ENCODE data around the gene NLK.

The NLK gene

GRCh38 chr17:28039251-28039650 is 3.2 kb upstream of the NLK start:
- peak overlapping the region; percentile 67; the same call in 1 of the 2 replicates for H3K27ac ChIP-seq (ENCODE audit: low read depth, low read length)
- H2AFZ ChIP-seq (ENCODE audit: low read length, unreplicated experiment), result no peak overlapping the region
- H3K27me3 ChIP-seq (ENCODE audit: insufficient read depth, low read length), result no peaks in the 10 kb centered on the region
- no peaks in the 10 kb centered on the region for H3K36me3 ChIP-seq (ENCODE audit: insufficient read depth, low read length)
- peaks cover 22% of the 10 kb centered on the region for H3K79me2 ChIP-seq (ENCODE audit: control insufficient read depth, insufficient read depth, low read length, unreplicated experiment)
- H3K4me3 ChIP-seq (ENCODE audit: low read depth, low read length), result 0 out of 2 replicates have a peak overlapping the region, but pooled peaks have one; percentile 37
- peaks cover 35% of the 10 kb centered on the region for H3K4me1 ChIP-seq (ENCODE audit: control insufficient read depth, insufficient read depth, low read length, unreplicated experiment)

GRCh38 chr17:28040406-28040805 is 2.1 kb upstream of the NLK start:
- H3K36me3 ChIP-seq (ENCODE audit: insufficient read depth, low read length), result 0 out of 2 replicates have a peak, but pooled peaks cover 3% of the 10 kb centered on the region
- H3K4me1 ChIP-seq (ENCODE audit: control insufficient read depth, insufficient read depth, low read length, unreplicated experiment), result peaks cover 40% of the 10 kb centered on the region
- peak overlapping the region; percentile 96 for H2AFZ ChIP-seq (ENCODE audit: low read length, unreplicated experiment)
- no peaks in the 10 kb centered on the region for H3K27me3 ChIP-seq (ENCODE audit: insufficient read depth, low read length)
- no peak overlapping the region for H3K27ac ChIP-seq (ENCODE audit: low read depth, low read length)
- peaks cover 33% of the 10 kb centered on the region for H3K79me2 ChIP-seq (ENCODE audit: control insufficient read depth, insufficient read depth, low read length, unreplicated experiment)
- H3K4me3 ChIP-seq (ENCODE audit: low read depth, low read length), result peak overlapping the region; percentile 68

DNA sequence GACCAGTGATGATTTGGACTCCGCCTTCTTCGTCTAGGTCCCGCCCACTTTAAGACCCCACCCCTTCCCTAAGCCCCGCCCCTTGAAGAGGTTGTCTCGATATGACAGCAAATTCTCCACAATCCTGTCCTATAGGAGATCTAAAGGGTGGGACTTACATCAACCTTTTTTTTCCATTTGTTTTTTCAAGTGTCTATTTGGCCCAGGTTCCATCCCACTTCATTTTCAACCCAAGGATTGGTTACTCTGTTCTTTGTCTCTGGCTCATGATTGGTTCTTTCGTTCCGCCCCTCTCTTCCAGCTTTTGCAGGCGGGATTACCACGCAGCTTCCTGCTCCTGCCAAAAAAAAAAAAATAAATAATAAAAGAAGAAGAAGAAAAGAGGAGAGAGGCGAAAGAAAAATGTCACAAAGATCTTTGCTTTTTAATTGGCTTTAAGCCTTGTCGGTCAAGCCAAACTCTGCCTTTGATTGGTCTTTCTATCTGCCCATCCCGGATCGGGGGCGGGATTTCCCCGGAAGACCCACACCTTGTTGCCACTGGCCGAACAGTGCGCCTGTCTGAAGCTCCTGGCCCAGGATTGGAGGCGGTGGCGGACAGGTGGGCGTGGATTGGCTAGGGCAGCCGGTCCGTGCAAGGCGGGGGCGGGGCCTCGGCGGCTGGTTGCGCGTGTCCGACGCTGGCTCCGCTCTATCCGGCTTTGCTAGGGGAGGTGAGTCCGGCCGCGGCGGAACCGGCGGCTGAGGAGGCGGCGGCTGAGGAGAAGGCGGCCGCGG is 1.2 kb upstream of the NLK start:
- H3K36me3 ChIP-seq (ENCODE audit: insufficient read depth, low read length), result 0 out of 2 replicates have a peak, but pooled peaks cover 3% of the 10 kb centered on the region
- H3K4me3 ChIP-seq (ENCODE audit: low read depth, low read length), result peak overlapping the region; percentile 86
- H3K27me3 ChIP-seq (ENCODE audit: insufficient read depth, low read length), result no peaks in the 10 kb centered on the region
- H3K27ac ChIP-seq (ENCODE audit: low read depth, low read length), result no peak overlapping the region
- peak overlapping the region; percentile 96 for H2AFZ ChIP-seq (ENCODE audit: low read length, unreplicated experiment)
- H3K79me2 ChIP-seq (ENCODE audit: control insufficient read depth, insufficient read depth, low read length, unreplicated experiment), result peaks cover 42% of the 10 kb centered on the region
- peaks cover 49% of the 10 kb centered on the region for H3K4me1 ChIP-seq (ENCODE audit: control insufficient read depth, insufficient read depth, low read length, unreplicated experiment)

DNA sequence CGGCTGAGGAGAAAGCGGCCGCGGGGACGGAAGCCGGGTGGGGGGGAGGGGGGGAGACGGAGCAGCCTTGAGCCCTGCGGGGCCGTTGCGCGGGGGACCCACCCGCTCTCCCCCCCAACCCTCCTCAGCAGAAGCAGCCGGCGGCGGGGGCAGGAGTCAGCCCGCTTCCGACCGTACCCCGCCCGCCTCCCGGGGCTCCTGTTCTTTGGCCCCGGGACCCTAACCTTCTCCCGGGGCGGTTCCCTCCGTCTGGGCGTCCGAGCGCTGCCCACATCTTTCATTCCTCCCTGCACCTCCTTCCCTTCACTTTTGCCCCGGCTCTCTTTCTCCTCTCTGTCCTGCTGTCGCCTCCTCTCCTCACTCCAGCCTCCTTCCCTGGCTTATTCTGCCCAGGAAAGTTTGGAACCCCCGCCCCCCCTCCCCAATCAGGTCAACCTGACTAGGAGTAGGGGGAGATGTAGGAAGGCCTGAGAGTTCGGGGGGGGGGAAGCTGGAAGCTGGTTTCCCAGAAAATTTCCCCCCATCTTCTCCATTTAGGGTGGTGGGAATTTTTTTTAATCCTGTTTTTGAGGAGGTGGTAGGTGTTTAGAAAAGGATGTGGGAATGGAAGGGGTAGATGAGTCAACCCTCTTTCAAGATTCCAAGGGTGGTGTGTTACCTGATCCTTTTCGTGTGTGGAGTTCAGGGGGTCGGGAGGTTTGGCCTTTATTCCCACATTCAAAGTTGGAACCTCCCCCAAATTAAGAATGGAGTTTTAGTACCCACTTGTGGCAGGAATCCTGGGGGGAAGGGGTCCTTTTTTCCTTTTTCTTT is 427 bp upstream of the NLK start:
- peak overlapping the region; percentile 86 for H3K4me3 ChIP-seq (ENCODE audit: low read depth, low read length)
- 0 out of 2 replicates have a peak, but pooled peaks cover 3% of the 10 kb centered on the region for H3K36me3 ChIP-seq (ENCODE audit: insufficient read depth, low read length)
- H3K27ac ChIP-seq (ENCODE audit: low read depth, low read length), result peak overlapping the region; percentile 40; the same call in 1 of the 2 replicates
- H3K27me3 ChIP-seq (ENCODE audit: insufficient read depth, low read length), result no peaks in the 10 kb centered on the region
- peaks cover 50% of the 10 kb centered on the region for H3K79me2 ChIP-seq (ENCODE audit: control insufficient read depth, insufficient read depth, low read length, unreplicated experiment)
- H3K4me1 ChIP-seq (ENCODE audit: control insufficient read depth, insufficient read depth, low read length, unreplicated experiment), result peaks cover 53% of the 10 kb centered on the region
- peak overlapping the region; percentile 62 for H2AFZ ChIP-seq (ENCODE audit: low read length, unreplicated experiment)

- Histone ChIP-seq H2AFZ (ENCODE audit: low read length, unreplicated experiment) (no peak overlapping the region), H3K4me1 (ENCODE audit: control insufficient read depth, insufficient read depth, low read length, unreplicated experiment) (peaks cover 53% of the 10 kb centered on the region), H3K36me3 (ENCODE audit: insufficient read depth, low read length) (0 out of 2 replicates have a peak, but pooled peaks cover 3% of the 10 kb centered on the region), H3K27ac (ENCODE audit: low read depth, low read length) (no peak overlapping the region), H3K4me3 (ENCODE audit: low read depth, low read length) (peak overlapping the region; percentile 86), H3K27me3 (ENCODE audit: insufficient read depth, low read length) (no peaks in the 10 kb centered on the region), H3K79me2 (ENCODE audit: control insufficient read depth, insufficient read depth, low read length, unreplicated experiment) (peaks cover 56% of the 10 kb centered on the region)
These were observed 329 bp downstream of the NLK start for GRCh38 chr17:28042721-28043291.

GRCh38 chr17:28043296-28043695 is 819 bp downstream of the NLK start:
- Histone ChIP-seq H3K4me1 (ENCODE audit: control insufficient read depth, insufficient read depth, low read length, unreplicated experiment) (peaks cover 53% of the 10 kb centered on the region), H3K27ac (ENCODE audit: low read depth, low read length) (no peak overlapping the region), H3K79me2 (ENCODE audit: control insufficient read depth, insufficient read depth, low read length, unreplicated experiment) (peaks cover 61% of the 10 kb centered on the region), H3K27me3 (ENCODE audit: insufficient read depth, low read length) (no peaks in the 10 kb centered on the region), H3K4me3 (ENCODE audit: low read depth, low read length) (peak overlapping the region; percentile 86), H2AFZ (ENCODE audit: low read length, unreplicated experiment) (no peak overlapping the region), H3K36me3 (ENCODE audit: insufficient read depth, low read length) (0 out of 2 replicates have a peak, but pooled peaks cover 3% of the 10 kb centered on the region)

DNA sequence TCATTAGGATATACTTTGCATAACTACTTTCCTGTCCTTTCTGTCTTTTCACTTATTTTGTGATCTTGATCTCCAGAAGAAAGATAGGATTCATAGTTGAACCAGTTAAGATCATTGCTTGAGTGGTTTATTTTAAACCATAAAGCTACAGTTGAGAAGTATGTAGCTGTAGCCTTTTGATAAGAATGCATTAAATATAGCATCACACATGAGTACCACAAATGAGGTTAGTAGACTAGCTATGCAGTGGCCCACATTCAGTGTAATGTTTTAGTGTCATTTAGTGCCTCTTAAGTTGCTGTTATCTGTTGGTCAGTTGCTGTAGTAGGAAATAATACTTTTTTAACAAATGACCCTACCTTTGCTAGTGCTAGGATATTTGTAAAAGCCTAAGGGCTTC is 1.3 kb downstream of the NLK start:
- Histone ChIP-seq H3K4me1 (ENCODE audit: control insufficient read depth, insufficient read depth, low read length, unreplicated experiment) (peaks cover 49% of the 10 kb centered on the region), H3K36me3 (ENCODE audit: insufficient read depth, low read length) (0 out of 2 replicates have a peak, but pooled peaks cover 3% of the 10 kb centered on the region), H3K27me3 (ENCODE audit: insufficient read depth, low read length) (no peaks in the 10 kb centered on the region), H2AFZ (ENCODE audit: low read length, unreplicated experiment) (no peak overlapping the region), H3K4me3 (ENCODE audit: low read depth, low read length) (peak overlapping the region; percentile 86), H3K27ac (ENCODE audit: low read depth, low read length) (no peak overlapping the region), H3K79me2 (ENCODE audit: control insufficient read depth, insufficient read depth, low read length, unreplicated experiment) (peaks cover 66% of the 10 kb centered on the region)

DNA sequence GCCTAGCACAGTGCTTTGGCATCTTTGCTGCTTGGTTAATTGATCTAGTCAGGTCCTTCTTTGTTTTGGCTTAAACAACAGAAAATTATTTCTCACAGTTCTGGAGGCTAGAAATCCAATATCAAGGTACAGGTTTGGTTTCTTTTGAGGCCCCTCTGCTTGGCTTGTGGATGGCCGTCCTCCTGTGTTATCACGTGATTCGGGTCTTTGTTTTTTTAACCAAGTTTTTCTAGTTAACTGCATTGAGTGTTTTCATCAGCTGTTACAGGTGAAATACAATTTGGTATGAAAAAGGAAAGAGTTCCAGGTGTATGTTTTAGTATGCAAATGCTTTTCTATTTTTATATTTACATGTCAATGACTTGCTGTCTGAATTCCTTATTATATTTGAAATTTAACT is 2.8 kb downstream of the NLK start:
- peak overlapping the region; percentile 86 for H3K4me3 ChIP-seq (ENCODE audit: low read depth, low read length)
- H3K4me1 ChIP-seq (ENCODE audit: control insufficient read depth, insufficient read depth, low read length, unreplicated experiment), result peaks cover 43% of the 10 kb centered on the region
- peaks cover 77% of the 10 kb centered on the region for H3K79me2 ChIP-seq (ENCODE audit: control insufficient read depth, insufficient read depth, low read length, unreplicated experiment)
- H3K36me3 ChIP-seq (ENCODE audit: insufficient read depth, low read length), result 0 out of 2 replicates have a peak, but pooled peaks cover 3% of the 10 kb centered on the region
- H3K27ac ChIP-seq (ENCODE audit: low read depth, low read length), result no peak overlapping the region
- H2AFZ ChIP-seq (ENCODE audit: low read length, unreplicated experiment), result no peak overlapping the region
- no peaks in the 10 kb centered on the region for H3K27me3 ChIP-seq (ENCODE audit: insufficient read depth, low read length)

DNA sequence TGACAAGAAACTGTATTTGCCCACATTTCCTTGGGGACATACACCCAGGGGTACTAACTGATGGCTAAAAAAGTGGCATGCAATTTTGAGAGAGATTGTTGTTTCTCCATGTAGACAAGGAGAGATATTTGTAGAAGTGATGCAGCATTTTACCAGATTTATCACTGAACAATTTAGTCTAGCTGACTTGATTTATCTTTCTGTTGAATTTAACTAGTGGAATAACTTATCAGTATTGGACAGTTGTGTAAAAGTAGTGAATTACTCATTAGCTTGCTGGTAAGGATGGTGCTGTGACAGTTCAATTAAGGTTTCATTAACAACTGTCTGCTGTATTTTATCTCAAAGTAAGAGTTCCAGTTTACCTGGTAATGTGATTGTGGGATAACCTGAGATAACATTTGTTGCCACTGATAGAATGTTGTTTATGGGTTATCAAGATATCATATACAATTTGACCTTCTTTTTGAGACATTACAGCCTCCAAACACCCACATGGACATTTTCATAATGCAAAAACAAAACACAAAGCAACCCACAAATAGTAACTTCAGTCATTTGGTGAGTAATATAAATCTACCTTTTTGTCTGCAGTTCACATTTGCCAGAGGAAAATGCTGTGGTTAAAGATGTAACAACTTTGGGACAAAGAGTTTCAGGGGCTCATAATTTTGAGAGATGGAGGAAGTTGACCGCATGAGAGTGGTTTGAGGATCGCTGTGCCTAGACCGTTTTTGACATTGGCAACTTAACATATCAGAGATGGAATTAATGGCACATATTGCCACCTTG is 3.8 kb downstream of the NLK start:
- Histone ChIP-seq H3K4me1 (ENCODE audit: control insufficient read depth, insufficient read depth, low read length, unreplicated experiment) (peaks cover 43% of the 10 kb centered on the region), H3K36me3 (ENCODE audit: insufficient read depth, low read length) (0 out of 2 replicates have a peak, but pooled peaks cover 3% of the 10 kb centered on the region), H3K27me3 (ENCODE audit: insufficient read depth, low read length) (no peaks in the 10 kb centered on the region), H3K4me3 (ENCODE audit: low read depth, low read length) (no peak overlapping the region), H2AFZ (ENCODE audit: low read length, unreplicated experiment) (no peak overlapping the region), H3K27ac (ENCODE audit: low read depth, low read length) (no peak overlapping the region), H3K79me2 (ENCODE audit: control insufficient read depth, insufficient read depth, low read length, unreplicated experiment) (peaks cover 81% of the 10 kb centered on the region)

DNA sequence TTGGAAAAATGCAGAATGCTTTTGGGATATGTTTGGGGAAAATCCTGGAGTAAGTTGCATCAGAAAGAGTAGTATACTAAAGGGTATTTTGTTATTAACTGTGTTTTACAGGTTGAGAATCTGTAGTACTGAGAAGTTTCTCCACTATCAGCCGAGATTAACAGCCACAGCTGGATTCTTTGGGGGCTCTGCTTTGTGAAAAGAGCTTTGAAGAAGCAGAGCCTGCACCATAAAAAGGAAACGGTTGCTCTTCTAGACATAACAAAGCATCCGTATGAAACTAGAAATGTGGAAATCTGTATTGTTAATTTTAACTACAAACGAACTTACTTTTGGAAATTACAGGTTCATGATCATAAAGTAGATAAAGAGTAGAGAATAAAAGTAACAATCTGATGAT is 5.3 kb downstream of the NLK start:
- H3K27me3 ChIP-seq (ENCODE audit: insufficient read depth, low read length), result no peaks in the 10 kb centered on the region
- 0 out of 2 replicates have a peak, but pooled peaks cover 3% of the 10 kb centered on the region for H3K36me3 ChIP-seq (ENCODE audit: insufficient read depth, low read length)
- H3K79me2 ChIP-seq (ENCODE audit: control insufficient read depth, insufficient read depth, low read length, unreplicated experiment), result peaks cover 81% of the 10 kb centered on the region
- H3K4me1 ChIP-seq (ENCODE audit: control insufficient read depth, insufficient read depth, low read length, unreplicated experiment), result peaks cover 37% of the 10 kb centered on the region
- no peak overlapping the region for H3K27ac ChIP-seq (ENCODE audit: low read depth, low read length)
- H2AFZ ChIP-seq (ENCODE audit: low read length, unreplicated experiment), result no peak overlapping the region
- no peak overlapping the region for H3K4me3 ChIP-seq (ENCODE audit: low read depth, low read length)
